GM12891 (cell line): Measurements from ENCODE around the gene LHCGR.

Source experiments
- PAX5 ChIP-seq: IDR thresholded peaks from 2 replicates; pipeline ENCODE4 v1.6.1; 2011; ENCODE audit warnings: low read length, moderate library complexity, mild to moderate bottlenecking; ENCODE audit not compliant: insufficient read depth, severe bottlenecking
- POLR2A ChIP-seq: IDR thresholded peaks from 2 replicates; pipeline ENCODE4 v1.6.1; 2011; ENCODE audit warnings: low read depth, low read length, control low read depth
- POLR2AphosphoS5 ChIP-seq: IDR thresholded peaks from 2 replicates; pipeline ENCODE4 v1.6.1; 2011; ENCODE audit warnings: low read depth, low read length, control low read depth
- POU2F2 ChIP-seq: IDR thresholded peaks from 2 replicates; pipeline ENCODE4 v1.6.1; 2011; ENCODE audit warnings: low read depth, mild to moderate bottlenecking, control low read depth, low read length, moderate library complexity
- SPI1 ChIP-seq: IDR thresholded peaks from 2 replicates; pipeline ENCODE4 v1.6.1; 2011; ENCODE audit warnings: low read depth, low read length, control low read depth
- TAF1 ChIP-seq: IDR thresholded peaks from 2 replicates; pipeline ENCODE4 v1.6.1; 2011; ENCODE audit warnings: low read depth, low read length, control low read depth

DNA sequence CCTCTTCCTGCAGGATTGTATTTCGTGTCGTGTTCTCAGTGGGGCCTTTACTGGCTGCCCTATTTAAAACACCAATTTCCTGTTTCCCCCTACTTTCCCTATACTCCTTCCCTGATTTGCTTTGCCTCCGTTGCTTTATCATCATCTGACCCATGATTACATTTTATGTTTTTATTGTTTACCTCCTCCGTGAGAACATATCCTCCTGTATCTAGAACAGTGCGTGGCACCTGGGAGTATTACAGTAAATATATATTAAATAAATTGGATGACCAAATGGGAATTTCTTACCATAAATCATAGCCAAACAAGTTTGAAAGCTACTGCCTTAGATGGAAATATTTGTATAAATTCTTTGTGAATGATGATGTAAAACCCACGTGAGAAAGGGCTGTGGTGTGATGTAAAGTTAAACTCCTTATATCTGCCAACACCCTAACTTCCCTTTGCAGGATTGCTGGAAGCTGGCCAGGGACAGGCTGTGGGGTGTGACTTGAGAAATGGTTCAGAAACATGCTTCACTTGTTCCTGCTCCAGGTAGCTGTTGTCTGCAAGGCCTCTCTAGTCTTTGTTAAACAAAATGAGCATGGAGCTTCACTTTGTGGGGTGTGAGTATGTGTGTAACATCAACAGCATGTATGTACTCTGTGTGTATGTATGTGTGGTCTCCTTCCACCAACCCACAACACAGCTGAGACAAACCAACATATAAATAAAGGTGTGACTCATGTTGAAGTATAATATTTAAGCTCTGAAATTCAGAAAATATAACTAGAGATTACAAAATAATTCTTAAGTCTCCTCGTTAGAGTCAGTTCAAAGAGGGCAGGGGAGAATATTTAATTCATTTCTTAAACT lies 40.3 kb downstream of the LHCGR start:
- TF ChIP-seq POLR2A (no peak), TAF1 (no peak), POLR2AphosphoS5 (no peak), SPI1 (no peak), POU2F2 (no peak), PAX5 (no peak)
